Measurements from ENCODE around the gene HLA-B. TPM values are rescaled to one million over a fixed set of nuclear protein-coding genes. Genes with fewer than 3 reads are reported as not detected.
A peak's percentile ranks its signal among the peaks of the same experiment; 100 is the strongest.

HLA-B gene
- total RNA-seq, 1 donor from 2014 or later, result 400 TPM

DNA sequence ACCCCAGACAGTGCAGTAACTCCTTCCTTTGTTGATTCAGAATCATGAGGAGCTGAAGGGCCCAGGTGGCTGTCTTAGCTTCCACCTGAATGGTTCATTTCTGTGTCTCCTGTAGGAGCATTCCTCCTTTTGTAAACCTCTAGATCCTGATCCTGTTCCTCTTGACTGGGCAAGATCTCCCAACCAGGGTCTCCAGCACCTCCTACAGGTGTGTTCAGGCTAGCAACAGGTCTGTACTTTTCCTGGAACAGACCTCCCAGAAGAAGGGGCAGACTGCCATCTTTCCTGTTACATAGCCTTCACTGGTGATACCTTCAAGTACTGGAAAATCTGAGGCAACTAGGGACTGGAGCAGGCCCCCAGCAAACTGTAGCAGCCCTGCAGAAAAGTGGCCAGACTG lies 35.2 kb downstream of the HLA-B start:
- Histone ChIP-seq H3K36me3 (no peaks in the 10 kb centered on the region), H3K4me1 (no peaks in the 10 kb centered on the region), H3K27ac (replicated peaks) (no peak overlapping the region), H3K27me3 (ENCODE audit: low read depth) (no peaks in the 10 kb centered on the region), H3K4me3 (no peak overlapping the region), H3K9me3 (replicated peaks) (no peaks in the 10 kb centered on the region)
- DNase-seq, result no peak
- TF ChIP-seq, protein P1, sequence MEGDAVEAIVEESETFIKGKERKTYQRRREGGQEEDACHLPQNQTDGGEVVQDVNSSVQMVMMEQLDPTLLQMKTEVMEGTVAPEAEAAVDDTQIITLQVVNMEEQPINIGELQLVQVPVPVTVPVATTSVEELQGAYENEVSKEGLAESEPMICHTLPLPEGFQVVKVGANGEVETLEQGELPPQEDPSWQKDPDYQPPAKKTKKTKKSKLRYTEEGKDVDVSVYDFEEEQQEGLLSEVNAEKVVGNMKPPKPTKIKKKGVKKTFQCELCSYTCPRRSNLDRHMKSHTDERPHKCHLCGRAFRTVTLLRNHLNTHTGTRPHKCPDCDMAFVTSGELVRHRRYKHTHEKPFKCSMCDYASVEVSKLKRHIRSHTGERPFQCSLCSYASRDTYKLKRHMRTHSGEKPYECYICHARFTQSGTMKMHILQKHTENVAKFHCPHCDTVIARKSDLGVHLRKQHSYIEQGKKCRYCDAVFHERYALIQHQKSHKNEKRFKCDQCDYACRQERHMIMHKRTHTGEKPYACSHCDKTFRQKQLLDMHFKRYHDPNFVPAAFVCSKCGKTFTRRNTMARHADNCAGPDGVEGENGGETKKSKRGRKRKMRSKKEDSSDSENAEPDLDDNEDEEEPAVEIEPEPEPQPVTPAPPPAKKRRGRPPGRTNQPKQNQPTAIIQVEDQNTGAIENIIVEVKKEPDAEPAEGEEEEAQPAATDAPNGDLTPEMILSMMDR (IDR thresholded peaks at IDR 0.05; ENCODE audit: borderline replicate concordance), result no peak
- intact Hi-C loops (cut with micrococcal nuclease), result no loop called here

DNA sequence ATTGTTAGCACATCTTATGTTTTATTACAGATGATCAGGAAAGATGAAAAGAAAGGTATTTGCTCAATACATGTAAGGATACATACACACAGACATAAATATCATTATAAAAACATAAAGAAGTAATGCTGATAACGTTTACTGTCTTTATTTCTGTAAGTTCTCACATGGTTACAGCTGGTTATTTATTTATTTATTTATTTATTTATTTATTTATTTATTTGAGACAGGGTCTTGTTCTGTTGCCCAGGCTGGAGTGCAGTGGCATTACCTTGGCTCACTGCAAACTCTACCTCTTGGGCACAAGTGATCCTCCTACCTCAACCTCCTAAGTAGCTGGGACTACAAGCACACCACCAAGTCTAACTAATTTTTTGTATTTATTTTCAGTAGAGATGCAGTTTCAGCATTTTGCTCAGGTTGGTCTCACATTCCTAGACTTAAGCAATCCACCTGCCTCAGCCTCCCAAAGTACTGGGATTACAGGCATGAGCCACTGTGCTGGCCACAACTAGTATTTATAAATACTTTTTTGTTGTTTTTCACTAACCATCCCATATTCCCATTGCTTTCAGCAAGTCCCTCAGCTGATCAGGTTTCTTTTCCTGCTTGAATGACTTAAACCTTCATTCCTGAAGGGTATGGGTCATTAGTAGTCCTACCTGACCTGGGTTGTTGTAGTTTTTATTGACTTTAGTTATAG lies 35.8 kb downstream of the HLA-B start:
- Histone ChIP-seq H3K27me3 (ENCODE audit: low read depth) (no peaks in the 10 kb centered on the region), H3K36me3 (no peaks in the 10 kb centered on the region), H3K27ac (replicated peaks) (no peak overlapping the region), H3K4me1 (no peaks in the 10 kb centered on the region), H3K4me3 (no peak overlapping the region), H3K9me3 (replicated peaks) (no peaks in the 10 kb centered on the region)
- DNase-seq, result no peak
- TF ChIP-seq, protein P1 (IDR thresholded peaks at IDR 0.05; ENCODE audit: borderline replicate concordance), result no peak
- intact Hi-C loops (cut with micrococcal nuclease), result no loop called here

- intact Hi-C loops (cut with micrococcal nuclease), result no loop called here
- peaks cover 13% of the 10 kb centered on the region for H3K27me3 ChIP-seq (ENCODE audit: low read depth)
- H3K9me3 ChIP-seq (replicated peaks), result no peaks in the 10 kb centered on the region
- H3K36me3 ChIP-seq, result no peaks in the 10 kb centered on the region
- H3K4me1 ChIP-seq, result no peaks in the 10 kb centered on the region
- TF ChIP-seq, protein P1 (IDR thresholded peaks at IDR 0.05; ENCODE audit: borderline replicate concordance), result no peak
- H3K27ac ChIP-seq (replicated peaks), result no peak overlapping the region
- H3K4me3 ChIP-seq, result no peak overlapping the region
- no peak for DNase-seq
These were observed 39.9 kb downstream of the HLA-B start for GRCh38 chr6:31317036-31317435.

GRCh38 chr6:31309641-31310040 lies 47.3 kb downstream of the HLA-B start:
- no peak overlapping the region for H3K4me3 ChIP-seq
- TF ChIP-seq, protein P1 (IDR thresholded peaks at IDR 0.05; ENCODE audit: borderline replicate concordance), result no peak

DNA sequence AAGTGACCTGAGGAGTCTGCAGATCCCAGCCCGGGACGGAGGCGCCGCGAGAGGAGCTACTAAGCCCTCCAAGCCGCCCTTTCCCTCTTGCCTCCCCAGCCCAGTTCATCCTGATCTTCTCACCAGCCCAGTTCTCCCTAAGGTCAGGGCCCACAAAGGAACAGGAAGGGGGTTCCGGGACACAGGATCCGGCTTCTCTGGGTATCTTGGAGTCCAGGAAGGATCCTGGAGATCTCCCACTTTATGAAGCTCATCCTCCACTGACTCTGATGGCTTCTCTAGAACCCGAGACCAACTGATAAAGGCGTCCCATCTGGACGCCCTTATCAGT lies 48.2 kb downstream of the HLA-B start:
- no peak for DNase-seq
- intact Hi-C loops (cut with micrococcal nuclease), result no loop called here
- Histone ChIP-seq H3K4me1 (peaks cover 12% of the 10 kb centered on the region), H3K27ac (replicated peaks) (no peak overlapping the region), H3K4me3 (peak overlapping the region; percentile 56), H3K36me3 (no peaks in the 10 kb centered on the region), H3K27me3 (ENCODE audit: low read depth) (peaks cover 63% of the 10 kb centered on the region), H3K9me3 (replicated peaks) (no peaks in the 10 kb centered on the region)
- TF ChIP-seq, protein P1 (IDR thresholded peaks at IDR 0.05; ENCODE audit: borderline replicate concordance), result no peak

More at GRCh38 chr6:31309641-31310040, 47.3 kb downstream of the HLA-B start:
- peaks cover 65% of the 10 kb centered on the region for H3K27me3 ChIP-seq (ENCODE audit: low read depth)
- intact Hi-C loops (cut with micrococcal nuclease), result no loop called here
- no peaks in the 10 kb centered on the region for H3K9me3 ChIP-seq (replicated peaks)
- peaks cover 12% of the 10 kb centered on the region for H3K4me1 ChIP-seq
- H3K27ac ChIP-seq (replicated peaks), result no peak overlapping the region
- no peak for DNase-seq
- no peaks in the 10 kb centered on the region for H3K36me3 ChIP-seq

All from left ventricle myocardium inferior (tissue), 1 donor.